SK-N-SH (cell line): Measurements from ENCODE around the gene IP6K1. TPM values are rescaled to one million over a fixed set of nuclear protein-coding genes. Genes with fewer than 3 reads are reported as not detected.
"Not testable (repeated sequence)": the region's sequence is repeated elsewhere in the genome, so short reads cannot be mapped to it uniquely, and the experiment has no call there.

ENCODE experiments used
- CTCF ChIA-PET: fragments of 300-600, 350-600 bp; formaldehyde crosslinking; extraction: SDS; loops from one replicate; lab custom pipeline; 2021; lab: Yijun Ruan, JAX
- POLR2A ChIA-PET: fragments of 350-600 bp; sonication (Branson Sonifier 250); formaldehyde crosslinking; extraction: SDS; loops from one replicate; lab custom pipeline; 2020; ENCODE audit warnings: antibody characterized with exemption, inconsistent platforms; lab: Yijun Ruan, JAX
- DNase-seq: peaks from one replicate; pipeline ENCODE4 v3.0.0; 2012
- H2AFZ ChIP-seq: fragments of 200-600 bp; sonication (generic); 2 replicates; pipeline ENCODE4 v1.8.1; 2016; ENCODE audit warnings: antibody characterized with exemption, mild to moderate bottlenecking, low read depth
- H3F3A ChIP-seq: fragments of 200-600 bp; sonication (generic); replicated peaks from 2 replicates; pipeline ENCODE3; 2016; ENCODE audit warnings: antibody characterized with exemption, mild to moderate bottlenecking; ENCODE audit not compliant: insufficient read depth
- H3K27ac ChIP-seq, 2 experiments: fragments of 200-500 bp in 1 of 2; fragments of 200-600 bp in 1 of 2; sonication (Bioruptor generic) in 1 of 2; sonication (generic), shearing (Covaris generic) in 1 of 2; 2 replicates each; pipeline versions ENCODE4 v1.5.1 to v1.6.1; 2014 to 2016; ENCODE audit warnings: low read depth in 2 of 2, inconsistent platforms in 1 of 2, low read length in 1 of 2, mild to moderate bottlenecking in 1 of 2, mixed read lengths in 1 of 2
- H3K27me3 ChIP-seq: fragments of 200-600 bp; sonication (generic), shearing (Covaris generic); 2 replicates; pipeline ENCODE4 v1.6.1; 2016; ENCODE audit warnings: mixed run types; ENCODE audit not compliant: insufficient read depth
- H3K36me3 ChIP-seq, 2 experiments: fragments of 200-500 bp in 1 of 2; fragments of 200-600 bp in 1 of 2; sonication (Bioruptor generic) in 1 of 2; sonication (generic) in 1 of 2; replicated peaks in 1 of 2; 2 replicates each; pipeline versions ENCODE3 to v1.5.1; 2014 to 2016; ENCODE audit warnings: low read length in 1 of 2, mild to moderate bottlenecking in 1 of 2; ENCODE audit not compliant: insufficient read depth in 2 of 2, control insufficient read depth in 1 of 2
- H3K4me1 ChIP-seq, 2 experiments: fragments of 200-500 bp in 1 of 2; fragments of 200-600 bp in 1 of 2; sonication (Bioruptor generic) in 1 of 2; sonication (generic), shearing (Covaris generic) in 1 of 2; 2 replicates each; pipeline versions ENCODE4 v1.5.1 to v1.6.1; 2014 to 2016; ENCODE audit warnings: low read depth in 1 of 2, low read length in 1 of 2, mixed run types in 1 of 2; ENCODE audit not compliant: insufficient read depth in 2 of 2, control insufficient read depth in 1 of 2
- H3K4me2 ChIP-seq: fragments of 200-600 bp; sonication (generic), shearing (Covaris generic); 2 replicates; pipeline ENCODE4 v1.6.1; 2017; ENCODE audit warnings: mixed run types
- H3K4me3 ChIP-seq, 2 experiments: fragments of 200-500 bp in 1 of 2; fragments of 200-600 bp in 1 of 2; sonication (Bioruptor generic) in 1 of 2; sonication (generic), shearing (Covaris generic) in 1 of 2; 2 replicates each; pipeline versions ENCODE4 v1.5.1 to v1.8.1; 2014 to 2016; ENCODE audit warnings: low read depth in 2 of 2, inconsistent platforms in 1 of 2, low read length in 1 of 2, mild to moderate bottlenecking in 1 of 2, mixed read lengths in 1 of 2, moderate library complexity in 1 of 2
- H3K79me2 ChIP-seq: fragments of 200-600 bp; sonication (generic); 2 replicates; pipeline ENCODE4 v1.8.1; 2017; ENCODE audit warnings: mild to moderate bottlenecking; ENCODE audit not compliant: insufficient read depth
- H3K9ac ChIP-seq: fragments of 200-600 bp; sonication (generic); 2 replicates; pipeline ENCODE4 v1.6.1; 2017; ENCODE audit warnings: mixed run types
- H3K9me2 ChIP-seq: fragments of 200-600 bp; sonication (generic); 2 replicates; pipeline ENCODE4 v1.6.1; 2017; ENCODE audit warnings: mixed run types
- H3K9me3 ChIP-seq: fragments of 200-600 bp; sonication (generic); 2 replicates; pipeline ENCODE4 v1.6.1; 2017; ENCODE audit warnings: mixed run types, mild to moderate bottlenecking, moderate library complexity
- H4K20me1 ChIP-seq: fragments of 200-600 bp; sonication (generic); 2 replicates; pipeline ENCODE4 v1.6.1; 2017; ENCODE audit warnings: mild to moderate bottlenecking, mixed run types; ENCODE audit not compliant: insufficient read depth
- WGBS: methylation state at CpG from one replicate; pipeline ENCODE4 v1.1.6; 2017; ENCODE audit warnings: low lambda C conversion rate; 5-methylcytosine and 5-hydroxymethylcytosine counted together
- polyA plus RNA-seq, 3 experiments: library from polyadenylated mRNA; depleted of rRNA; stranded (reverse); fragments of >200 nt; gene quantifications; 2 replicates each; pipeline ENCODE4 v1.2.3, GENCODE V29; 2012

IP6K1 gene
- polyA plus RNA-seq, 1 of the 3 experiments (the other 2 are of a cell fraction): 23.3 TPM

DNA sequence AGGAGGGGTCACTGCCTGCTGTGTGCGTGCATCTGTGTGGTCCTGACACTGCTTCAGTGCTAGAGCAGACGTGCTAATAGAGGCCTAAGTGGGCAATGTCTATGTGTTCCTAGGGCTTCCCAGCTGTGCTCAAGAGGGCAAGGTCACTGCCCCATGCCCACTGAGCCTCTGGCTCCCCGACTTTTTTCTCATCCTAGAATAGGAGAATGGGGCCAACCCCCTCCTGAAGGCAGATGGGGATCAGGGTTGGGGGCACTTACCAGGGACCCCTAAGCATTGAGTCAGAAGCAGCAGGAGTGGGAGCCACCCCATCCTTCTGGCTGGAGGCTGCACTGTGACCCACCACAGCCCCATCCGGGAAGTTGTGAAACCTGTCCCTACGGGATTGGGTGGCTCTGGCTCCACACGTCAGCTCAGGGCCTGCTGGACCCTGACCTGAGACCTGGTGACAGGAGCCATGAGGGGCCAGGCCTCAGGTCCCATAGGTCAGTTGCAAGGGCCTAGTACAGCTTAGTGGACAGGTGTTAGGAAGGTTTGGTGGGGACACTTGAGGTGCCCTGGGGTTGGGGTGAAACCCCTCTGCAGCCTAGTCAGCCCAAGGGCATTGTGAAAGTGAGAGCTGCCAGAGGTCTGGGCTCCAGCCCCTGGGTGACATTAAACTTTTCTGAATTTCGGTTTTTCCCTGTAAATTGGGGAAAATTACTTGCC lies 97.8 kb downstream of the IP6K1 start:
- H3K9me2 ChIP-seq, DNase-seq, POLR2A ChIA-PET, H4K20me1 ChIP-seq, H3K36me3 ChIP-seq, H2AFZ ChIP-seq, H3K9me3 ChIP-seq, H3F3A ChIP-seq, H3K27me3 ChIP-seq: not testable (repeated sequence)
- Histone ChIP-seq H3K27ac (peak overlapping the region; percentile 18 to 25; a peak in 3 of 4 replicates), H3K79me2 (peaks cover 26% of the 10 kb centered on the region), H3K4me2 (peak overlapping the region; percentile 83), H3K4me1 (peaks cover 5 to 27% of the 10 kb centered on the region in 2 experiments; a peak in 2 of 4 replicates), H3K4me3 (peak overlapping the region; percentile 84 to 92), H3K9ac (peak overlapping the region; percentile 87)
- CTCF ChIA-PET: interaction anchor here (0.9 to 1.4 kb wide), 2 partner anchors 15 to 149 kb away, joined by 3 read pairs; no protein-coding TSS in a partner anchor
- 68% methylated on average over 5 of the region's 7 CpGs for WGBS

DNA sequence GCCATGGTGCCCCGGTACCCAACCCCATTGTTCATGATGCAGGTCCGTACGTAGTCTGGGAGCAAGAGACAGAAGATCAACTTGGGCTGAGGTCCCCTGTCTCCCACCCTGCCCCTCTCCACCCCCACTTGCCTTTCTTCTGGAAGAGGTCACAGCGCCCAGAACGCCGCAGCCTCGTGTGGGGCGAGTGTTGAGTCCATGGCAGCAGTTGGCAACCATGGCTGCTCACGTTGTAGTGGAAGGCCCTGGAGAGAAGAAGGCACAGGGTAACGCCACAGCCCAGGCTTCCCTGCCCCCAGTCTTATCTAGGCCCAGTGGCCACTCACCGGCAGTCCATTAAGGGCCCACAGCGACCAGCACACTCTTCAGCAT lies 98.9 kb downstream of the IP6K1 start:
- H2AFZ ChIP-seq, H3K27me3 ChIP-seq, H3F3A ChIP-seq, H3K9me2 ChIP-seq, H4K20me1 ChIP-seq, H3K4me2 ChIP-seq, DNase-seq, POLR2A ChIA-PET, H3K9ac ChIP-seq, H3K4me3 ChIP-seq, H3K9me3 ChIP-seq, H3K27ac ChIP-seq, CTCF ChIA-PET: not testable (repeated sequence)
- WGBS: 95% methylated on average over 4 of the region's 12 CpGs
- H3K79me2 ChIP-seq: peaks cover 18% of the 10 kb centered on the region
- peaks cover 5 to 27% of the 10 kb centered on the region in 2 experiments; a peak in 2 of 4 replicates for H3K4me1 ChIP-seq
- peaks cover 0 to 13% of the 10 kb centered on the region in 2 experiments for H3K36me3 ChIP-seq

DNA sequence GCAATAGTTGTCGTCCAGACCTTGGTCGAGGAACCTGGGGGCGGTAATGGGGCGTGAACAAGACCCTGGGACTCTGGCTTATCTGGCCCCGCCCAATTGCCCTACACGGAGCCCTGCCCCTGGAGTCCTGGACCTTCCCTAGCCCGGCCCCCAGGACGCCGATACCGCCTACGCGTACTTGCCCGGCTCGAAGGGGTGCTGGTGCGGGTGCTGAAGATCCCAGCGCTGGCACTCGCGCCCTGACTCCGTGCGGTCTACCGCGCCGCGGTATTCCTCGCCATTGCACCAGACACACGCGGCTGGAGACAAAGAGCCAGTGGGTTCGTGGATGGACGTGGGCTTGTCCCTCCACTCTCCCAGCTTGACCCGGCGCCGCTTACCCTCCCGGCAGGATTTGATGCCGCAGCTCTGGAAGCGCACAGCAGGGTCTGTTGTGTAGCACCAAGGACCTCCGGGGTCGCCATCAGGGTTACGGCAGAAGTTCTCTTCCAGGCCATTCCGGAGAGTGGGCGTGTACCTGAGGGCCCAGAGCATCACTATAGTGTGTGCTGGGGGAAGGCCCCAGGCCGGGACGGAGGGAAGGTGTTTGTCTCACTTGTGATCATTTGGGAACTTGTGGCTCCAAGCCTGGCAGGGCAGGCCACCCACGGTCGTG lies 99.4 kb downstream of the IP6K1 start:
- peak overlapping the region in 1 of 2 experiments; percentile 24; a peak in 1 of 4 replicates for H3K4me3 ChIP-seq

DNA sequence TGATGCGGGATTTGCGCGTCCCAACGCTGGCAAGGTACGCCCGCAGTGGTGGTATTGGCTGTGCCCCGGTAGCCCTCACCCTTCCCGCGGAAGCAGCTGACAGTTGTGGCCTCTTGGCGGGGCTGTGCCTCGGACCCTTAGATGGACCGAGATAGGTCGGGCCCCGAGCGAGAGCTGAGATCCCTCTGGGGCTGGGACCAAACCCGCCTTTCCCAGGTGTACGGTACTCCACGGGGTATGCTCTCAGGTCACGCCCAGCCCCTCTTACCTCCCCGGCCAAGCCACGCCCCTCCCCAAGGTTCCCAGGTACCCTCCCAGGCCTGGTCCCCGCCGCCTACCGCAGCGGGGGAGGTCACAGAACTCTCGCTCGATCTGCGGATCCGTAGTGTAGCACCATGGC lies 100.0 kb downstream of the IP6K1 start:
- not testable (repeated sequence) for H3K4me2 ChIP-seq
- 15% methylated on average over 4 of the region's 29 CpGs for WGBS
- H3K4me3 ChIP-seq: peak overlapping the region in 1 of 2 experiments; percentile 24; a peak in 1 of 4 replicates

More for the DNA sequence above, 99.4 kb downstream of the IP6K1 start:
- POLR2A ChIA-PET, H2AFZ ChIP-seq, H3K9me2 ChIP-seq, H3K4me2 ChIP-seq, H4K20me1 ChIP-seq, H3K9ac ChIP-seq, CTCF ChIA-PET, H3K27me3 ChIP-seq, H3F3A ChIP-seq, H3K27ac ChIP-seq, H3K9me3 ChIP-seq: not testable (repeated sequence)
- peak; percentile 69 for DNase-seq
- WGBS: 76% methylated on average over 10 of the region's 44 CpGs
- Histone ChIP-seq H3K4me1 (peaks cover 5 to 27% of the 10 kb centered on the region in 2 experiments; a peak in 2 of 4 replicates), H3K36me3 (peaks cover 0 to 18% of the 10 kb centered on the region in 2 experiments), H3K79me2 (peaks cover 18% of the 10 kb centered on the region)

DNA sequence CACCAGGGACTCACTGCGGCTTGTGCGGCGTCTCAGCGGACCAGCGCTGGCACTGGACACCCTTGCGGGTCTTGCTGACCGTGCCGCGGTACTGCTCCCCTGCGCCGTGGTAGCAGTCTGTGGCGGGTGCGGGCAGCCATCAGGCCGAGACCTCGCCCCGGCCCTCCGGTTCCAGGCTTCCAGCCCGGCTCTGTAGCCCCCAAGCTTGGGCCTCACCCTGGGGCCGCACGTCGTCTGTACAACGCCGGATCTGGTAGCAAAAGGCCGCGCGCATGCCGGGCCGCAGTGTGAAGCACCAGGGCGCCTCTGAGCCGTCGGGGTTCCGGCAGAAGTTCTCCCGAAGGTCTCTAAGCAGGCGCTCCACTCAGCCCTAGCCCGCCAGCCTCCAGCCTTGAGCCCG lies 100.5 kb downstream of the IP6K1 start:
- H3K4me2 ChIP-seq, H3K27me3 ChIP-seq, H3K9me2 ChIP-seq, H2AFZ ChIP-seq, POLR2A ChIA-PET, H4K20me1 ChIP-seq, H3K9me3 ChIP-seq, DNase-seq, H3K27ac ChIP-seq, H3K4me3 ChIP-seq, H3F3A ChIP-seq, H3K9ac ChIP-seq: not testable (repeated sequence)
- H3K36me3 ChIP-seq: peaks cover 0 to 29% of the 10 kb centered on the region in 2 experiments
- CTCF ChIA-PET: interaction anchor here (1.4 kb wide), 1 partner anchor 14 kb away, joined by 6 read pairs; no protein-coding TSS in a partner anchor
- H3K4me1 ChIP-seq: peaks cover 5 to 20% of the 10 kb centered on the region in 2 experiments; a peak in 2 of 4 replicates
- 93% methylated on average over 3 of the region's 36 CpGs for WGBS
- H3K79me2 ChIP-seq: peaks cover 14% of the 10 kb centered on the region

More for the DNA sequence above, 100.0 kb downstream of the IP6K1 start:
- Histone ChIP-seq H3K36me3 (peaks cover 0 to 24% of the 10 kb centered on the region in 2 experiments), H3K79me2 (peaks cover 18% of the 10 kb centered on the region), H3K4me1 (peaks cover 5 to 24% of the 10 kb centered on the region in 2 experiments; a peak in 2 of 4 replicates)
- DNase-seq, H3K27ac ChIP-seq, H3K27me3 ChIP-seq, H3K9ac ChIP-seq, H2AFZ ChIP-seq, CTCF ChIA-PET, POLR2A ChIA-PET, H4K20me1 ChIP-seq, H3K9me2 ChIP-seq, H3K9me3 ChIP-seq, H3F3A ChIP-seq: not testable (repeated sequence)

DNA sequence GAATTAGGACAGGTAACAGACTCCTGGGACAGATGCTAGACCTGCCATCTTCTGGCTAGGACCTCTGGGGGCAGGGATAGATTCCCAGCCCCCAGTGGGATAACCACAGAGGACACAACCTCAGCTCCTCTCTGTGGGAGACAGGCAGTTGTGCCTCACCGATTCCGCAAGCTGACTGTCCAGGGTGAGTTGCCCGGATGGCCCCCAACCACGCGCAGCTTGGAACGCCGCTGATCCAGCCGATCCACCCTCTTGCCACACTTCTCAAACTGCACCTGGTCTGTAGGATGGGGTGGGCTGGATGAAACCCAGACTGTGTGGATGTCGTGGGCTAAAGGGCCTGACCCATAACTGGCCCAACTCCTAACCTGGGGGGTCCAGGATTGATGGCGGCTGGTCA lies 101.2 kb downstream of the IP6K1 start:
- H3K9me3 ChIP-seq, H3K9me2 ChIP-seq, DNase-seq, H2AFZ ChIP-seq, H3F3A ChIP-seq, POLR2A ChIA-PET, H3K9ac ChIP-seq, H3K27me3 ChIP-seq, H3K4me3 ChIP-seq, H3K27ac ChIP-seq, H3K4me2 ChIP-seq, H4K20me1 ChIP-seq, H3K79me2 ChIP-seq: not testable (repeated sequence)
- CTCF ChIA-PET: interaction anchor here (1.4 kb wide), 1 partner anchor 13 kb away, joined by 6 read pairs; no protein-coding TSS in a partner anchor
- 100% methylated on average over 10 of the region's 10 CpGs for WGBS
- H3K4me1 ChIP-seq: peaks cover 5 to 13% of the 10 kb centered on the region in 2 experiments; a peak in 2 of 4 replicates
- peaks cover 0 to 36% of the 10 kb centered on the region in 2 experiments for H3K36me3 ChIP-seq
